HL-60 (cell line): ENCODE results near the gene UNC5C.

Experiments used
- CTCF ChIP-seq: IDR thresholded peaks from one replicate; pipeline ENCODE4 v1.5.1; 2011; ENCODE audit warnings: low read length, control low read depth, inconsistent platforms; ENCODE audit not compliant: insufficient read depth
- POLR2AphosphoS5 ChIP-seq: IDR thresholded peaks from 2 replicates; pipeline ENCODE4 v1.6.1; 2012; ENCODE audit warnings: low read depth
- SPI1 ChIP-seq: IDR thresholded peaks from 2 replicates; pipeline ENCODE4 v1.6.1; 2012; ENCODE audit warnings: low read depth, mild to moderate bottlenecking, borderline replicate concordance
- TF ChIP-seq, protein P1 (sequence below): IDR thresholded peaks from 2 replicates; pipeline ENCODE4 v1.6.1; 2012; ENCODE audit warnings: low read depth; ENCODE audit not compliant: insufficient replicate concordance

- TF ChIP-seq CTCF, result no peak
- TF ChIP-seq SPI1, result no peak
- TF ChIP-seq, protein P1, sequence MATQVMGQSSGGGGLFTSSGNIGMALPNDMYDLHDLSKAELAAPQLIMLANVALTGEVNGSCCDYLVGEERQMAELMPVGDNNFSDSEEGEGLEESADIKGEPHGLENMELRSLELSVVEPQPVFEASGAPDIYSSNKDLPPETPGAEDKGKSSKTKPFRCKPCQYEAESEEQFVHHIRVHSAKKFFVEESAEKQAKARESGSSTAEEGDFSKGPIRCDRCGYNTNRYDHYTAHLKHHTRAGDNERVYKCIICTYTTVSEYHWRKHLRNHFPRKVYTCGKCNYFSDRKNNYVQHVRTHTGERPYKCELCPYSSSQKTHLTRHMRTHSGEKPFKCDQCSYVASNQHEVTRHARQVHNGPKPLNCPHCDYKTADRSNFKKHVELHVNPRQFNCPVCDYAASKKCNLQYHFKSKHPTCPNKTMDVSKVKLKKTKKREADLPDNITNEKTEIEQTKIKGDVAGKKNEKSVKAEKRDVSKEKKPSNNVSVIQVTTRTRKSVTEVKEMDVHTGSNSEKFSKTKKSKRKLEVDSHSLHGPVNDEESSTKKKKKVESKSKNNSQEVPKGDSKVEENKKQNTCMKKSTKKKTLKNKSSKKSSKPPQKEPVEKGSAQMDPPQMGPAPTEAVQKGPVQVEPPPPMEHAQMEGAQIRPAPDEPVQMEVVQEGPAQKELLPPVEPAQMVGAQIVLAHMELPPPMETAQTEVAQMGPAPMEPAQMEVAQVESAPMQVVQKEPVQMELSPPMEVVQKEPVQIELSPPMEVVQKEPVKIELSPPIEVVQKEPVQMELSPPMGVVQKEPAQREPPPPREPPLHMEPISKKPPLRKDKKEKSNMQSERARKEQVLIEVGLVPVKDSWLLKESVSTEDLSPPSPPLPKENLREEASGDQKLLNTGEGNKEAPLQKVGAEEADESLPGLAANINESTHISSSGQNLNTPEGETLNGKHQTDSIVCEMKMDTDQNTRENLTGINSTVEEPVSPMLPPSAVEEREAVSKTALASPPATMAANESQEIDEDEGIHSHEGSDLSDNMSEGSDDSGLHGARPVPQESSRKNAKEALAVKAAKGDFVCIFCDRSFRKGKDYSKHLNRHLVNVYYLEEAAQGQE, result no peak
- TF ChIP-seq POLR2AphosphoS5, result no peak
These were observed 338.8 kb downstream of the UNC5C start for GRCh38 chr4:95209927-95210326.
